Right hindlimb (tissue), 1 donor: ENCODE results near the gene PIEZO1.
A peak's percentile ranks its signal among the peaks of the same experiment; 100 is the strongest.

Source experiments
- DNase-seq: peaks from one replicate; pipeline ENCODE4 v3.0.0-alpha.2; 2018

Gene PIEZO1

GRCh38 chr16:88715312-88716190 is 69.5 kb downstream of the PIEZO1 start:
- DNase-seq: no peak

GRCh38 chr16:88714420-88715302 is 70.4 kb downstream of the PIEZO1 start:
- no peak for DNase-seq

- no peak for DNase-seq
Measured at GRCh38 chr16:88713568-88714419, 71.2 kb downstream of the PIEZO1 start.

DNA sequence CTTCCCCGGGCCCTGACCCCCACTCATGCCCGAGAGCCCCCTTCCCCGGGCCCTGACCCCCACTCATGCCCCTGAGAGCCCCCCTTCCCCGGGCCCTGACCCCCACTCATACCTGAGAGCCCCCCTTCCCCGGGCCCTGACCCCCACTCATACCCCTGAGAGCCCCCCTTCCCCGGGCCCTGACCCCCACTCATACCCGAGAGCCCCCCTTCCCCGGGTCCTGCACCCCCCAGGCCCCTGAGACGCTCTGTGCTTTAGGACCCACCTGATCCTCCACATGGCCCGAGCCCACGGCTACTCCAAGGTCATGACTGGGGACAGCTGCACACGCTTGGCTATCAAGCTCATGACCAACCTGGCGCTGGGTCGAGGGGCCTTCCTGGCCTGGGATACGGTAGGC is 72.0 kb downstream of the PIEZO1 start:
- no peak for DNase-seq

DNA sequence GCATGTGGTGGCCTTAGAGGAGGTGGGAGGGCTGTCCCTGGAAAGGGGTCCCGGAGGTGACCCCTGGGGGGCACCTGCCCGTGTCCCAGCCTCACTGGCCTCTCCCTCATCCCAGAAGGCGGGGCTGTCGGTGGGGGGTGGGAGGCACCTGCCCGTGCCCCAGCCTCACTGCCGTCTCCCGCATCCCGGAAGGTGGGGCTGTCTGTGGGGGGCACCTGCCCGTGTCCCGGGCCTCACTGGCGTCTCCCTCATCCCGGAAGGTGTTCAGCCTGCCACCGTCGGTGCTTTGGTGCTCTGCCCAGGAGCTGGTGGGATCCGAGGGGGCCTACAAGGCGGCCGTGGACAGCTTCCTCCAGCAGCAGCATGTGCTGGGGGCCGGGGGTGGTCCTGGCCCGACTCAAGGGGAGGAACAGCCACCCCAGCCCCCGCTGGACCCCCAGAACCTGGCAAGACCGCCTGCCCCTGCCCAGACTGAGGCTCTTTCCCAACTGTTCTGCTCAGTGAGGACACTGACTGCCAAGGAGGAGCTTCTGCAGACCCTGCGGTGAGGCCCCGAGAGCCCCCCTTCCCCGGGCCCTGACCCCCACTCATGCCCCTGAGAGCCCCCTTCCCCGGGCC is 72.5 kb downstream of the PIEZO1 start:
- no peak for DNase-seq

GRCh38 chr16:88711750-88712340 is 73.2 kb downstream of the PIEZO1 start:
- no peak for DNase-seq

DNA sequence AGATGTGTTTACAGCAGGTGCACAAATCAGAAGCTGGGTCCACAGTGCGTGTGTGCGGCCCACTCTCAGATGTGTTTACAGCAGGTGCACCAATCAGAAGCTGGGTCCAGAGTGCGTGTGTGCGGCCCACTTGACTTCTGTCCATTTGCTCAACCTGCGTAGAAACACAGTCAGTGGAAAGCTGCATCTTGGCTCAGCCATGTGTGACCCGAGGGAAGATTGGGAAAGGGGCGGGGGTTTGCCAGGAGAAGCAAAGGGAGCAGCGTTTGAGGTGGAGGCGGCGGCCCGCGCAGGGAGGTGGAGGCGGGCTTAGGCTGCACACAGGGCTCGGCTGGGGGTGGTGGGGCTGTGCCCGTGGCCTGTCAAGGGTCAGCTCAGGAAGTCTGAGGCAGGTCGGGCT is 74.5 kb downstream of the PIEZO1 start:
- DNase-seq: no peak

DNA sequence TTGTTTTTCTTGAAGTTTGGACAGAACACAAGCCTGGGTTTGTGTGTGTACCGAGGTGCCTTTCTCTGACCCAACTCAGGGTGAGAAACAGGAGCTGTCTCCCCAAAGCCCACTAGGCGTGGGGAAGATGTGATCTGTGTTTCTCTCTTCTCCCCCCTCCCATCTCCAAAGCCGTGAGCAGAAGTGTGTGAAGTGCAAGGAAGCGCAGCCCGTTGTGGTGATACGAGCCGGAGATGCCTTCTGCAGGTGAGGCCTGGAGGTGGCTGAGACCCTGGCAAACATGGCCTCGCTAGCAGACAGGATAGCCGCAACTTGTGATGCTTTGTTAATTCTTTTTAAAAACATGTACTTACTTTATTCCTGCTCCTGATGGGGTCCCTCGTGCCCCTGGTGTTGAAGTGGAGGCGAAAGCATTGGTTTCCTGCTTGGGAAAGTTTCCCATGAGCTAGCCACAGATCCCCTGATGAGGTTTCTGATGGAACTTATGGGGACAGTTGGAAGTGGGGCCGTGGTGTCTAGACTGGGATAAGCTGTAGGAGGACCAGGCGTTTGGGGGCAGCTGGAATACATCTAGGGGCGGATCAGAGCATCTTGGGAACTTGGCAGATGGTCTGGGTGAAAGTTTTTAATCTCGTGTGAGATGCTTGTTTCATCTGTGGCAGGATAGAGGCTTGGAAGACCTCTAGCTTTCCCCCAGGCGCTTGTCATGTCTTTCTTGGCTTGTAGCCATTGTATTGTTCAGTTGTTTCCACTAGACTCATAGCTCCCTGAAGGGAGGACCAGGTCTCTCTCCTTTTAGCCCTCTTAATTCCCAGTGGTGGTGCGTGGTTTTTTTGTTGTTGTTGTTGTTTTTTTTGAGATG is 77.8 kb downstream of the PIEZO1 start:
- DNase-seq: no peak

DNA sequence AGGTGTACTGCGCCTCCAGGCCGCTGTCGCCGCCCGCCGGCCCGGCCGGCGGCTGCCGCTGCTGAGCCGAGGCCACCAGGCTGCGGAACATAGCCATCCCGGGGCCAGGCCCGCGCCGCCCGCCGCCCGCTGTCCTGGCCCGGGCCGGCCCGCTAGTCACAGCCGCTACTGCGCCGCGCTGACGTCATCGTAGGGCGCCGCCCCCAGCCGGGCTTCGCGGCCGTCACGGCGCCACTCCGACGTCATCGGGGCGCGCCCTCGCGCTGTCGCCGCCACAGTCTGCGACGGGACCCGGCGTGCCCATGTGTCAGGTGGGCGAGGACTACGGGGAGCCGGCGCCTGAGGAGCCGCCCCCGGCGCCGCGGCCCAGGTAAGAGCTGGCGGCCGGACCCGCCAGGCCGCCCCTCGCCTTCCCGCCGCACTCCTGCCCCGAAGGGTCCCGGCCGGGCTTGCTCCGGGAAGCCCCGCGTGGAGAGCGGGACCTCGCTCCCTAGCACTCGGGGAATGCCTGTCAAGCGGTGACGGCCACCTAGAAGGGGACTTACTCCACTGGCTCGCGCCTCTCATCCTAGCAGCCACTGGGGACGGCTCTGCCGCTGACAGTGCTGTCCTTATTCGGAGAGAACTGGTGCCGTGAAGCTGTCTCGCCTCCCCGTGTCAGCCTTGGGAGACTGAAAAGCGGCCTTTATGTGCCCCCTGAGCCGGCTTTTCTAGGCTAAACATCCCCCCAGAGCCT is 78.6 kb downstream of the PIEZO1 start, which contains the start of the genes CTU2 and RNF166:
CTU2 (plus strand) TSS at position 275 of the 736 bp plus-strand sequence; CDS start at position 303, 28 bp downstream.
RNF166 (minus strand) TSS at position 180 of the 736 bp plus-strand sequence; CDS start at position 97, 83 bp downstream.
- DNase-seq: peak; percentile 92

- no peak for DNase-seq
Measured at GRCh38 chr16:88705801-88706228, 79.2 kb downstream of the PIEZO1 start.

GRCh38 chr16:88705076-88705684 is 79.8 kb downstream of the PIEZO1 start:
- no peak for DNase-seq

DNA sequence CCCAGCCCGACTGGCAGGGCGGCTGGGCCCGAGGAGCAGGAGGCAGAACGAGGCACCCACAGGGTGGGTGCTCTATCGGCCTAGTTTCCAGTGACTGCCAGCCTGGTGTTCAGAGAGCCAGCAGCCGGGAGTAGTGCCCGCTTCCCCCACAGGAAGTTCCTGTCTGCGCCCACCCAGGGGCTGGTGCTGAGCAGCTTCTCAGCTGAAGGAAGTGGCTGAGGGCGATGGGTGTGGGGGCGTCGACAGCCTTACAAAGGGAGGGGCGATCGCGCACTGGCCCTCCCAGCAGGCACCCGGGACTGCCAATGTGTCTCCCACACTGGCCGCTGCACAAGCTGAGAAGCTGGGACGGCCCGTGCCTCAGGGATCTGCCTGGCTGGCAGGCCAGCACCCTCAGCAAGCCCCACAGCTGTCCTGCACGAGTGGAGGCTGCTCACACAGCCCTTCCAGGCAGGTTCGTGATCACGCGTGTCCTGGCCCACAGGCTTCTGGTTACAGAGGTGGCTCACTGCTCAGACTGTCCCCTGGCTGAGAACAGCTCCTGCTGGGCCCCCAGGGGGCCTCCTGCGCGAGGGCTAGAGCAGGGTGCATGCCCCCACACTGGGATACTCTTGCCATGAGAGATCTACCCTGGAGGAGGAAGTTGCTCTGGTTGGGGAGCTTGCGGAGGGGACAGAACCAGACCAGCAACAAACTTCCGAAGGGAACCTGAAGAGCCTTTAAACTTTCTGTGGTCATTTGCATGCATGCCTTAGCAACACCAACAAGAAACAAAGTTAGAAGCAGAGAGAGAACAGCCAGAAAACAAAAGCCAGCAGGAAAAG is 81.3 kb downstream of the PIEZO1 start:
- DNase-seq: no peak

DNA sequence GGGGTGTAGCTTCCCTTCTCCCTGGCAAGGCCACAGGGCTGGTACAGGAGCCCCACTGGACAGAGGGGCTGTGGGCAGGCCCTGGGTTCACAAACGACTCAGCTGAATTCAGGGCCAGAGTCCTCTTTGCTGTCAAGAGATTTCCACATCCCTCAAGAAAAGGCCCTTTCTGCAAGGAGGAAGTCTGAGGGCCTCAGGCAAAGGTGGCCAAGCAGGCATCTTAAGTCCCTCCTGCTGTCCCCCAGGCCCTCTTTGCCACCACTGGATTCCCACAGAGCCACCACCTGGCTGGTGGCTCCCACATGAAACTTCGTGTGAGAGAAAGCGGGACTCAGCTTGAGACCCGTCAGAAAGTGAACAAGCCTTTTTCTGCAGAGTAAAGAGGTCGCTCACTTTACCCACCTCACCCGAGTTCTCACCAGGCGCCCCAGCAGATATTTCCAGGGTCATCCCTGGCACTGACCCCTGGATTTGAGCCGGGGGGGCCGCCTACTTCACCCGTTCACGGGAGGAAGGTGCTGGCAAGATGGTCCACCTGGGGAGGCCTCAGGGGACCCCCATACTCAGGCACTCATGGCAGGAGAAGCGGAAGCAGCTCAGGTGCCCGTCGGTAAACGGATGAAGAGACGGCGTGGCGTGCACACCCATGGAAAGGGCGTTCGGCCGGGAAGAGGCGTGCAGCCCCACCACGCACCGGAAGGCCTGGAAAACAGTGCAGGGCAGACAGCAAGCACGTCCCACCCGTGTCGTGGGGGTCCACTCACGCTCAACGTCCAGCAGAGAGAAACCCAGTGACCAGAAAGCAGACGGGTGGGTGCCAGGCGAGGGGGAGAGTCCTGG is 82.4 kb downstream of the PIEZO1 start:
- DNase-seq: no peak

DNA sequence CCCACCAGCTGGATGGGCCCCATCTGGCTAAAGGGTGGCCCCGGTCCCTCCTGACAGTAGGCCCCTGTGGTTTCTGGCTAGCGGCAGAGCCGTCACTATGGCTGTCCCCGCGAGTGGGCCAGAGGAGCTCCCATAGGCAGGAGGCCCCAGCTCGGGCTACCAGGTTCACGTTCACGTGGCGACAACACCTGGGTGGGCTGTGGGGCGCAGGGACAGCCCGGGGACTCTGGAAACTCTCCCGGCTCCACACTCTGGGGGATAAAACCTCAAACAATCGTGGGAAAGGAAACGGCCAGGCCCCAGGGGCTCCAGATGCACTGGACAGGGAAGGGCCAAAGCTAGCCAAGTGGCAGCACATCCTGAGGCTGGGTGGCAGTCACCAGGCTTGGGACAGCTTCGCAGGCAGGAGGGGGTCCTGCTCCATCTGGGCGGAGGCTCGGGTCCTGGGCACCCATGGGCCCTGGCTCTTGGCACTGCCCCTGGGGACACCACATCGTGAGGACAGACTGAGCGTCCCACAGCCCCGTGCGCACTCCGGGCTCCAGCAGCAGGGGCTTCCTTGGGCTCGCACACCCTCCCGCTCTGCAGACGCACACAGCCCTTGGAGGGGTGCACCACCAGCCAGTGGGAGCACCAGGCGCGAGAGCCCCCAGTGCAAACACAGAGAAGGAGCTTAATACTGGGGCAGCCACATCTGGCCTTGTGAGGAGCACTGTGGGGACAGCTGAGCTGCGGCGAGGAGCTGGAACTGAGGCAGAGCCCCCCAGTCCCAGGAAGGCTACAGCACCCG is 83.2 kb downstream of the PIEZO1 start:
- DNase-seq: no peak

DNA sequence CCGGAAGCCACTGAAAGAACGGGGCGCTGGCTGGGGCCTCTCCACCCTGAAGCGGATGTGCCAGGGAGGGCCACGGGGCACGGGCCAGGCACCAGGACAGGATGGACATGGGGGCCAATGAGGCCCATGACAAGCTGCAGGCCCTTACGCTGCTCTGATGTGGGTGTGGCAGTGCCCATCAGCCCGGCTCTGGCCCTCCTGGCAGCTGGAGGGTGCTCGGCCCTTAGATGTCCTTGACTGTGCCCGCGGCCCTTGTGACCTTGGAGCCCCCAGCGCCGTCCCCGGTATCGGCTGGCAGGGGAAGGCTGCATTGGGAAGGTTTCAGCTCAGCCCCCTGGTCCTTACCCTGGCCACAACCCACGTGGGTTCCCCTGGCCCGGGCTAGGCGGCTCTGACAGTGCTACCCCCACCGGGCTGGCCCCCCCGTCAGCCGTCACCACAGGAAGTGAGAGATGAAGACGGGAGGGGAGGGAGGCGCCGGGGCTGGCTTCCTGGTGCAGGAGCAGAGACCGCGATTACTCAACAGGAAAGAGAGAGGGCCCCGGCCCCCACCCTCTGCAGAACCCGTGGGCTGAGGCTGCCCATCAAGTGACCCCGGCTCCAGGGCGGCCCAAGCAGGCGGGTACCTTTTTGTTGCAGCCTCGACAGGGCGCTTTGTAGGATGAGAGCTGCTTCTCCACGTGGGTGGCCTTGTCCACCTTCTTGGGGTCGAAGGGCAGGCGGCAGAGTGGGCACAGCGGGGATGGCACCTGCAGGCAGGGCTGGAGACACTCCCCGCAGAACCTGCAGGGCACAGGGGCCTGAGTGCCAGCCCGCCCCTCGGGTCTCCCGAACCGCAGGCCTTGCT is 84.2 kb downstream of the PIEZO1 start:
- DNase-seq: peak; percentile 73

DNA sequence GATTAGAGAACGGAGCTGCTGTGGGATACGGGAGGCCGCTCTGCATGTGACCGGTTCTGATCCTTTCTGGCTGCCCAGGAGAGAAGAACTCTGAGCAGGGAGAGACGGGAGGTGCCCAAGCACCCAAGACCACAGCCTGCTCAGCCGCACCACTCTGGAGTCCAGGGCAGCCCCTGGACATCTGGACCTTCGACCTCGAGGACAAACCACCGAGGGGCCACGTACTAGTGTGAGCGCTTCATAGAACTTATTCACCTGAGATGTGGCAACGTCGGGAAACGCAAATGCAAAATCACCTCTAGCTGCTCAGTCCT is 84.7 kb downstream of the PIEZO1 start:
- DNase-seq: no peak
